DOHH2 (cell line): ENCODE measurements around the gene GKAP1.

Experiments used
- EZH2phosphoT487 ChIP-seq: fragments of 200-600 bp; sonication (generic); IDR thresholded peaks from 2 replicates; pipeline ENCODE4 v1.6.1; 2017; ENCODE audit warnings: borderline replicate concordance, mild to moderate bottlenecking, antibody characterized with exemption, low read length, moderate library complexity, mixed read lengths
- TF ChIP-seq, protein P1 (sequence below): fragments of 200-600 bp; sonication (generic); IDR thresholded peaks from one replicate; pipeline ENCODE4 v1.5.1; 2014; ENCODE audit warnings: antibody characterized with exemption, mild to moderate bottlenecking, low read depth, low read length; ENCODE audit not compliant: poor library complexity, severe bottlenecking

- TF ChIP-seq, protein P1, sequence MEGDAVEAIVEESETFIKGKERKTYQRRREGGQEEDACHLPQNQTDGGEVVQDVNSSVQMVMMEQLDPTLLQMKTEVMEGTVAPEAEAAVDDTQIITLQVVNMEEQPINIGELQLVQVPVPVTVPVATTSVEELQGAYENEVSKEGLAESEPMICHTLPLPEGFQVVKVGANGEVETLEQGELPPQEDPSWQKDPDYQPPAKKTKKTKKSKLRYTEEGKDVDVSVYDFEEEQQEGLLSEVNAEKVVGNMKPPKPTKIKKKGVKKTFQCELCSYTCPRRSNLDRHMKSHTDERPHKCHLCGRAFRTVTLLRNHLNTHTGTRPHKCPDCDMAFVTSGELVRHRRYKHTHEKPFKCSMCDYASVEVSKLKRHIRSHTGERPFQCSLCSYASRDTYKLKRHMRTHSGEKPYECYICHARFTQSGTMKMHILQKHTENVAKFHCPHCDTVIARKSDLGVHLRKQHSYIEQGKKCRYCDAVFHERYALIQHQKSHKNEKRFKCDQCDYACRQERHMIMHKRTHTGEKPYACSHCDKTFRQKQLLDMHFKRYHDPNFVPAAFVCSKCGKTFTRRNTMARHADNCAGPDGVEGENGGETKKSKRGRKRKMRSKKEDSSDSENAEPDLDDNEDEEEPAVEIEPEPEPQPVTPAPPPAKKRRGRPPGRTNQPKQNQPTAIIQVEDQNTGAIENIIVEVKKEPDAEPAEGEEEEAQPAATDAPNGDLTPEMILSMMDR, result no peak
- TF ChIP-seq EZH2phosphoT487, result no peak
Measured at GRCh38 chr9:83706676-83707517, 110.7 kb downstream of the GKAP1 start.
